CD4-positive, alpha-beta T cell (primary cell): Measurements from ENCODE around the gene CCL19. TPM values are rescaled to one million over a fixed set of nuclear protein-coding genes. Genes with fewer than 3 reads are reported as not detected.

ENCODE experiments used
- ATAC-seq: fragments of 200-7000 bp; cut with Tn5 transposase; one replicate; pipeline ENCODE4 v1.10.0; 2022; ENCODE audit warnings: mild to moderate bottlenecking; ENCODE audit not compliant: poor library complexity
- CTCF ChIA-PET: fragments of 350-600 bp; sonication (Branson Sonifier 250); formaldehyde crosslinking; loops from one replicate; lab custom pipeline; 2021; ENCODE audit warnings: antibody characterized with exemption, inconsistent platforms; lab: Charles Lee
- POLR2A ChIA-PET: fragments of 350-600 bp; sonication (Branson Sonifier 250); formaldehyde crosslinking; loops from one replicate; lab custom pipeline; 2021; ENCODE audit warnings: antibody characterized with exemption, inconsistent platforms; lab: Charles Lee
- DNase-seq, 14 experiments: peaks; one replicate each; pipeline ENCODE4 v3.0.0-alpha.2; 2013 to 2020; ENCODE audit warnings: mixed read lengths in 2 of 14
- H3K27ac ChIP-seq, 2 donors: one replicate each; pipeline versions ENCODE4 v1.5.1 to v1.7.0; 2013; ENCODE audit warnings: low read length in 2 of 2, low read depth in 1 of 2, mild to moderate bottlenecking in 1 of 2
- H3K27me3 ChIP-seq, 2 experiments: 1 replicate in 1 of 2; 2 replicates in 1 of 2; pipeline versions ENCODE4 v1.6.1 to v1.7.0; 2013; ENCODE audit warnings: low read length in 2 of 2, control low read depth in 1 of 2, mild to moderate bottlenecking in 1 of 2, moderate library complexity in 1 of 2; ENCODE audit not compliant: insufficient read depth in 2 of 2, control insufficient read depth in 1 of 2
- H3K36me3 ChIP-seq: one replicate; pipeline ENCODE4 v1.6.1; 2013; ENCODE audit warnings: low read length, control low read depth; ENCODE audit not compliant: insufficient read depth
- H3K4me1 ChIP-seq: one replicate; pipeline ENCODE4 v1.6.1; 2013; ENCODE audit warnings: low read length, control low read depth; ENCODE audit not compliant: insufficient read depth
- H3K4me3 ChIP-seq: one replicate; pipeline ENCODE4 v1.5.1; 2013; ENCODE audit warnings: mild to moderate bottlenecking, low read length, moderate library complexity
- H3K9me3 ChIP-seq, 2 experiments: 1 replicate in 1 of 2; 2 replicates in 1 of 2; pipeline versions ENCODE4 v1.6.1 to v1.7.0; 2013; ENCODE audit warnings: low read length in 2 of 2, mild to moderate bottlenecking in 2 of 2, control low read depth in 1 of 2, moderate library complexity in 1 of 2; ENCODE audit not compliant: control insufficient read depth in 1 of 2, insufficient read depth in 1 of 2
- H3K27ac Mint-ChIP-seq: one replicate; pipeline ENCODE4 v1.8.0; 2020; ENCODE audit warnings: mixed read lengths
- H3K27me3 Mint-ChIP-seq: one replicate; pipeline ENCODE4 v1.8.0; 2021; ENCODE audit warnings: mixed read lengths
- H3K36me3 Mint-ChIP-seq: one replicate; pipeline ENCODE4 v1.8.0; 2021; ENCODE audit warnings: low read depth, mixed read lengths
- H3K4me1 Mint-ChIP-seq: one replicate; pipeline ENCODE4 v1.8.0; 2021; ENCODE audit warnings: low read depth, mixed read lengths
- H3K4me3 Mint-ChIP-seq: one replicate; pipeline ENCODE4 v1.8.0; 2020; ENCODE audit warnings: mild to moderate bottlenecking, mixed read lengths
- H3K9me3 Mint-ChIP-seq: one replicate; pipeline ENCODE4 v1.8.0; 2020; ENCODE audit warnings: mixed read lengths
- CTCF ChIP-seq: fragments of 200-600 bp; IDR thresholded peaks from one replicate; pipeline ENCODE4 v1.8.0; 2022; ENCODE audit warnings: antibody characterized with exemption, mild to moderate bottlenecking
- intact Hi-C, 2 experiments: fragments of 100-400 bp; cut with DNase I in 1 of 2; cut with micrococcal nuclease in 1 of 2; formaldehyde crosslinking; loops; one replicate each; pipeline versions ENCODE4 v1.15.1 to v1.9.0; 2023 to 2025; cut with DNase I, micrococcal nuclease
- total RNA-seq, 174 experiments: library from RNA in 2 of 174; stranded (reverse) in 2 of 174; gene quantifications; one replicate each; pipeline ENCODE4 v1.2.3 and lab custom pipeline; 2021 to 2026

CCL19 gene
- total RNA-seq, 2 experiments from 2014 or later: not detected

- H3K4me1 Mint-ChIP-seq: peaks cover 53% of the 10 kb centered on the region
- POLR2A ChIA-PET: no interaction called here
- no peak for ATAC-seq
These were observed 39.8 kb downstream of the CCL19 start for GRCh38 chr9:34651321-34651720.

DNA sequence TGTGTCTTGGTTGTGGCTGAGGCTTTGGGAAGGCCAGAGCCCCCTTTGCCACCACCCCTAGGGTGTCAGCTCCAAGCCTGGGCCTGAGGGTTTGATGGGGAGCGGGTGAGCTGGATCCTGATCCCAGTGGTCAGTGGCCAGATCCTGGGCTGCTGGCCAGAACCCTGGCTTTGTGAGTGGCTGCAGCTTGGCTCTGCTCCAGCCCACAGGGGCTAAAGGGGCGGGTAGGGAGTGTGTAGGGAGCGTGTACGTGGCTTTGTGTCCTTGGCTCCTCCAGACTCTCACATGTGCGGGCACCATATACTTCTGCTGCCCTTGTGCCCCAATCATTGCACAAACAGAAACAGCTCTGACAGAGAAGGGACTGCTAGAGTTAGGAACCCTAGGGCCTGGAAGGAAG, 40.3 kb downstream of the CCL19 start:
- Histone ChIP-seq H3K4me1 (peaks cover 59% of the 10 kb centered on the region), H3K36me3 (peaks cover 41% of the 10 kb centered on the region), H3K4me3 (no peak overlapping the region), H3K27ac (no peak overlapping the region), H3K9me3 (no peaks in the 10 kb centered on the region), H3K27me3 (no peaks in the 10 kb centered on the region)
- no peaks in the 10 kb centered on the region for H3K27me3 Mint-ChIP-seq
- H3K36me3 Mint-ChIP-seq: peaks cover 54% of the 10 kb centered on the region
- no peak for DNase-seq
- POLR2A ChIA-PET: interaction anchor here (0.6 kb wide), 1 partner anchor 12 kb away, joined by 3 read pairs; no protein-coding TSS in a partner anchor
- intact Hi-C loops: no loop called here
- no peak overlapping the region for H3K4me3 Mint-ChIP-seq
- H3K4me1 Mint-ChIP-seq: peaks cover 57% of the 10 kb centered on the region
- H3K9me3 Mint-ChIP-seq: no peaks in the 10 kb centered on the region
- no peak for TF ChIP-seq CTCF
- CTCF ChIA-PET: no interaction called here
- H3K27ac Mint-ChIP-seq: peak overlapping the region; percentile 44
- ATAC-seq: no peak

More at GRCh38 chr9:34651321-34651720, 39.8 kb downstream of the CCL19 start:
- H3K4me3 Mint-ChIP-seq: no peak overlapping the region
- no peaks in the 10 kb centered on the region for H3K27me3 Mint-ChIP-seq
- H3K36me3 ChIP-seq: peaks cover 41% of the 10 kb centered on the region
- no peak for DNase-seq
- peaks cover 54% of the 10 kb centered on the region for H3K4me1 ChIP-seq
- no peaks in the 10 kb centered on the region for H3K9me3 Mint-ChIP-seq
- CTCF ChIA-PET: no interaction called here
- no peak for TF ChIP-seq CTCF
- H3K36me3 Mint-ChIP-seq: peaks cover 53% of the 10 kb centered on the region
- intact Hi-C loops: no loop called here
- H3K4me3 ChIP-seq: no peak overlapping the region
- no peaks in the 10 kb centered on the region for H3K9me3 ChIP-seq
- H3K27ac Mint-ChIP-seq: peak overlapping the region; percentile 44
- no peak overlapping the region for H3K27ac ChIP-seq
- H3K27me3 ChIP-seq: no peaks in the 10 kb centered on the region

DNA sequence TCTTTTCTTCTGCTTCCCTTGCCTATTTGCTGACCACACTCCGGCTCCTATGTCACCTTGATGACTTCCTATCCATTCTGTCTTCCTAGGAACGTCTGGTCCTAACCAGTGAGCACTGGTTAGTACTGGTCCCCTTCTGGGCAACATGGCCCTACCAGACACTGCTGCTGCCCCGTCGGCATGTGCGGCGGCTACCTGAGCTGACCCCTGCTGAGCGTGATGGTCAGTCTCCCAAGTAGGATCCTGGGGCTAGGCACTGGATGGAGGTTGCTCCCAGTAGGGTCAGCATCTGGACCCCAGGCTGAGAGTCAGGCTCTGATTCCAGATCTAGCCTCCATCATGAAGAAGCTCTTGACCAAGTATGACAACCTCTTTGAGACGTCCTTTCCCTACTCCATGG, 42.4 kb downstream of the CCL19 start:
- H3K27me3 Mint-ChIP-seq: no peaks in the 10 kb centered on the region
- intact Hi-C loops: loop anchor here in 1 of 2 experiments (5.0 kb wide), 1 partner anchor 36 kb away; the partner anchor contains the start of gene RPP25L
- no peak overlapping the region for H3K4me3 ChIP-seq
- no peaks in the 10 kb centered on the region for H3K9me3 ChIP-seq
- peaks cover 41% of the 10 kb centered on the region for H3K36me3 ChIP-seq
- H3K27ac ChIP-seq: no peak overlapping the region
- peak overlapping the region; percentile 68 for H3K4me3 Mint-ChIP-seq
- CTCF ChIA-PET: interaction anchor here (3.9 to 5.9 kb wide), 2 partner anchors 14 to 53 kb away, joined by 37 to 57 read pairs; partner anchors contain the start of gene CCL27
- ATAC-seq (no peak), DNase-seq (no peak)
- no peak for TF ChIP-seq CTCF
- no peaks in the 10 kb centered on the region for H3K27me3 ChIP-seq
- peaks cover 54% of the 10 kb centered on the region for H3K36me3 Mint-ChIP-seq
- H3K9me3 Mint-ChIP-seq: no peaks in the 10 kb centered on the region
- H3K4me1 Mint-ChIP-seq: peaks cover 49% of the 10 kb centered on the region
- peaks cover 55% of the 10 kb centered on the region for H3K4me1 ChIP-seq
- peak overlapping the region; percentile 88 for H3K27ac Mint-ChIP-seq
- POLR2A ChIA-PET: interaction anchor here (4.4 kb wide), 1 partner anchor 12 kb away, joined by 84 read pairs; the partner anchor contains the start of gene SIGMAR1
